Measurements from ENCODE around the gene PCDHA5. TPM values are rescaled to one million over a fixed set of nuclear protein-coding genes. Genes with fewer than 3 reads are reported as not detected.

Gene PCDHA5
- polyA plus RNA-seq, 1 donor (not counting 4 experiments of a cell fraction or from before 2014, with no cell fraction given): not detected

DNA sequence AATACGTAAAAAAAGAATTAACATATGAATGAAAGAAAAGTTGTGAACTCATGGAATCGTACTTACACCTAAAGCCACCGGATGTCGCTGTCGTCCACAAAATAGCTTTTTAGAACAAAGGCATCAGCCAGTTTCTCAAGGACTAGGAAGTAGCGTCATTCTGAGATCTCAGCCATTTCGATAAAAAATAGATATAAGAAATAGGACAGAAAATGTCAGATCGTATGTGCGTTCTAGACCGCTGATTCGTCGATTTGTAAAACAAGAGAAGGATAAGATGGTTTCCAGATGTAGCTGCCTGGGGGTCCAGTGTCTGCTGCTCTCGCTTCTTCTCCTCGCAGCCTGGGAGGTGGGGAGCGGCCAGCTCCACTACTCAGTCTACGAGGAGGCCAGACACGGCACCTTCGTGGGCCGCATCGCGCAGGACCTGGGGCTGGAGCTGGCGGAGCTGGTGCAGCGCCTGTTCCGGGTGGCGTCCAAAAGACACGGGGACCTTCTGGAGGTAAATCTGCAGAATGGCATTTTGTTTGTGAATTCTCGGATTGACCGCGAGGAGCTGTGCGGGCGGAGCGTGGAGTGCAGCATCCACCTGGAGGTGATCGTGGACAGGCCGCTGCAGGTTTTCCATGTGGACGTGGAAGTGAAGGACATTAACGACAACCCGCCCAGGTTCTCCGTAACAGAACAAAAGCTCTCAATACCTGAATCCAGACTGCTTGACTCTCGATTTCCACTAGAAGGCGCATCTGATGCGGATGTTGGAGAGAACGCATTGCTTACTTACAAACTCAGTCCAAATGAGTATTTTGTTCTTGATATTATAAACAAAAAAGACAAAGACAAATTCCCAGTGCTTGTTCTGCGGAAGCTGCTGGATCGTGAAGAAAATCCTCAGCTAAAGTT is 34.6 kb downstream of the PCDHA5 start, which contains the start of gene PCDHA10:
Gene PCDHA10, plus strand, starts transcription at position 126 of the 903 bp plus-strand sequence. Its CDS starts 152 bp downstream, at position 278.
- dilution Hi-C loops (cut with MboI; ENCODE audit: extremely low pct_ligation_motif_present, low sequenced_read_pairs): no loop called here
- no peak within 1 kb of the TSS for H3K4me2 ChIP-seq (ENCODE audit: control insufficient read depth, extremely low read depth, insufficient read depth, low read depth, low read length)
- no peak for TF ChIP-seq EZH2 (IDR thresholded peaks at IDR 0.05; ENCODE audit: low read length)
- TF ChIP-seq, protein P1, sequence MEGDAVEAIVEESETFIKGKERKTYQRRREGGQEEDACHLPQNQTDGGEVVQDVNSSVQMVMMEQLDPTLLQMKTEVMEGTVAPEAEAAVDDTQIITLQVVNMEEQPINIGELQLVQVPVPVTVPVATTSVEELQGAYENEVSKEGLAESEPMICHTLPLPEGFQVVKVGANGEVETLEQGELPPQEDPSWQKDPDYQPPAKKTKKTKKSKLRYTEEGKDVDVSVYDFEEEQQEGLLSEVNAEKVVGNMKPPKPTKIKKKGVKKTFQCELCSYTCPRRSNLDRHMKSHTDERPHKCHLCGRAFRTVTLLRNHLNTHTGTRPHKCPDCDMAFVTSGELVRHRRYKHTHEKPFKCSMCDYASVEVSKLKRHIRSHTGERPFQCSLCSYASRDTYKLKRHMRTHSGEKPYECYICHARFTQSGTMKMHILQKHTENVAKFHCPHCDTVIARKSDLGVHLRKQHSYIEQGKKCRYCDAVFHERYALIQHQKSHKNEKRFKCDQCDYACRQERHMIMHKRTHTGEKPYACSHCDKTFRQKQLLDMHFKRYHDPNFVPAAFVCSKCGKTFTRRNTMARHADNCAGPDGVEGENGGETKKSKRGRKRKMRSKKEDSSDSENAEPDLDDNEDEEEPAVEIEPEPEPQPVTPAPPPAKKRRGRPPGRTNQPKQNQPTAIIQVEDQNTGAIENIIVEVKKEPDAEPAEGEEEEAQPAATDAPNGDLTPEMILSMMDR (optimal IDR thresholded peaks at IDR 0.05 in 1 of 3, IDR thresholded peaks at IDR 0.05 in 1 of 3, conservative IDR thresholded peaks at IDR 0.05 in 1 of 3; ENCODE audit: extremely low read depth in 1 of 3, insufficient read depth in 2 of 3, low read length in 3 of 3): no peak
- no peaks in the 10 kb centered on the region for H3K79me2 ChIP-seq (ENCODE audit: control insufficient read depth, insufficient read depth, low read length)
- peaks cover 12% of the 10 kb centered on the region for H3K9me3 ChIP-seq (ENCODE audit: control insufficient read depth, low read depth, low read length)
- H4K20me1 ChIP-seq (ENCODE audit: control insufficient read depth, extremely low read depth, insufficient read depth, low read length): no peaks in the 10 kb centered on the region
- no peak within 1 kb of the TSS for H3K9ac ChIP-seq (ENCODE audit: control insufficient read depth, extremely low read depth, insufficient read depth, low read length)
- H3K27me3 ChIP-seq (ENCODE audit: control insufficient read depth, extremely low read depth, insufficient read depth, low read length): no peaks in the 10 kb centered on the region
- no peak for FAIRE-seq
- H3K4me1 ChIP-seq (ENCODE audit: control insufficient read depth, extremely low read depth, insufficient read depth, low read length): no peaks in the 10 kb centered on the region
- H3K9me1 ChIP-seq (ENCODE audit: control insufficient read depth, extremely low read depth, insufficient read depth, low read length): no peaks in the 10 kb centered on the region
- H3K36me3 ChIP-seq (ENCODE audit: control insufficient read depth in 2 of 2, extremely low read depth in 1 of 2, insufficient read depth in 2 of 2, low read length in 2 of 2): no peaks in the 10 kb centered on the region
- DNase-seq (ENCODE audit: low read depth, low spot score): no peak
- H3K4me3 ChIP-seq (ENCODE audit: control insufficient read depth in 2 of 3, extremely low read depth in 1 of 3, insufficient read depth in 2 of 3, low read depth in 1 of 3, low read length in 3 of 3): no peak within 1 kb of the TSS
- H3K27ac ChIP-seq (ENCODE audit: control insufficient read depth, insufficient read depth, low read length): no peak within 1 kb of the TSS
- no peak within 1 kb of the TSS for H2AFZ ChIP-seq (ENCODE audit: control insufficient read depth, low read length)

DNA sequence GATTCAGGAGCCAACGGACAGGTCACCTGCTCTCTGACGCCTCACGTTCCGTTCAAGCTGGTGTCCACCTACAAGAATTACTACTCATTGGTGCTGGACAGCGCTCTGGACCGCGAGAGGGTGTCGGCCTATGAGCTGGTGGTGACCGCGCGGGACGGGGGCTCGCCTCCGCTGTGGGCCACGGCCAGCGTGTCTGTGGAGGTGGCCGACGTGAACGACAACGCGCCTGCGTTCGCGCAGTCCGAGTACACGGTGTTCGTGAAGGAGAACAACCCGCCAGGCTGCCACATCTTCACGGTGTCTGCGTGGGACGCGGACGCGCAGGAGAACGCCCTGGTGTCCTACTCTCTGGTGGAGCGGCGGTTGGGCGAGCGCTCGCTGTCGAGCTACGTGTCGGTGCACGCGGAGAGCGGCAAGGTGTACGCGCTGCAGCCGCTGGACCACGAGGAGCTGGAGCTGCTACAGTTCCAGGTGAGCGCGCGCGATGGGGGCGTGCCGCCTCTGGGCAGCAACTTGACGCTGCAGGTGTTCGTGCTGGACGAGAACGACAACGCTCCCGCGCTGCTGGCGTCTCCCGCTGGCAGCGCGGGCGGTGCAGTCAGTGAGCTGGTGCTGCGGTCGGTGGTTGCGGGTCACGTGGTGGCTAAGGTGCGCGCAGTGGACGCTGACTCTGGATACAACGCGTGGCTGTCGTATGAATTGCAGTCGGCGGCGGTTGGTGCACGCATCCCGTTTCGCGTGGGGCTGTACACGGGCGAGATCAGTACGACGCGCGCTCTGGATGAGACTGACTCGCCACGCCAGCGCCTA is 36.0 kb downstream of the PCDHA5 start:
- no peak overlapping the region for H3K4me2 ChIP-seq (ENCODE audit: control insufficient read depth, extremely low read depth, insufficient read depth, low read depth, low read length)
- H3K27ac ChIP-seq (ENCODE audit: control insufficient read depth, insufficient read depth, low read length): no peak overlapping the region
- peaks cover 12% of the 10 kb centered on the region for H3K9me3 ChIP-seq (ENCODE audit: control insufficient read depth, low read depth, low read length)
- H3K36me3 ChIP-seq (ENCODE audit: control insufficient read depth in 2 of 2, extremely low read depth in 1 of 2, insufficient read depth in 2 of 2, low read length in 2 of 2): no peaks in the 10 kb centered on the region
- TF ChIP-seq, protein P1 (optimal IDR thresholded peaks at IDR 0.05 in 1 of 3, IDR thresholded peaks at IDR 0.05 in 1 of 3, conservative IDR thresholded peaks at IDR 0.05 in 1 of 3; ENCODE audit: extremely low read depth in 1 of 3, insufficient read depth in 2 of 3, low read length in 3 of 3): no peak
- no peak for TF ChIP-seq EZH2 (IDR thresholded peaks at IDR 0.05; ENCODE audit: low read length)
- no peak overlapping the region for H3K4me3 ChIP-seq (ENCODE audit: control insufficient read depth in 2 of 3, extremely low read depth in 1 of 3, insufficient read depth in 2 of 3, low read depth in 1 of 3, low read length in 3 of 3)
- FAIRE-seq (no peak), DNase-seq (ENCODE audit: low read depth, low spot score) (no peak)
- H3K9me1 ChIP-seq (ENCODE audit: control insufficient read depth, extremely low read depth, insufficient read depth, low read length): no peaks in the 10 kb centered on the region
- dilution Hi-C loops (cut with MboI; ENCODE audit: extremely low pct_ligation_motif_present, low sequenced_read_pairs): no loop called here
- H4K20me1 ChIP-seq (ENCODE audit: control insufficient read depth, extremely low read depth, insufficient read depth, low read length): no peaks in the 10 kb centered on the region
- H3K27me3 ChIP-seq (ENCODE audit: control insufficient read depth, extremely low read depth, insufficient read depth, low read length): no peaks in the 10 kb centered on the region
- H3K4me1 ChIP-seq (ENCODE audit: control insufficient read depth, extremely low read depth, insufficient read depth, low read length): no peaks in the 10 kb centered on the region
- H3K9ac ChIP-seq (ENCODE audit: control insufficient read depth, extremely low read depth, insufficient read depth, low read length): no peak overlapping the region
- H3K79me2 ChIP-seq (ENCODE audit: control insufficient read depth, insufficient read depth, low read length): no peaks in the 10 kb centered on the region
- no peak overlapping the region for H2AFZ ChIP-seq (ENCODE audit: control insufficient read depth, low read length)

All from keratinocyte (primary cell).